ENCODE results near the gene SLC9A3. TPM values are rescaled to one million over a fixed set of nuclear protein-coding genes. Genes with fewer than 3 reads are reported as not detected.

SLC9A3 gene
- total RNA-seq, 4 donors from 2014 or later: 0.29 to 3.9 (median 2.6) TPM

- Histone ChIP-seq H3K4me3 (no peak overlapping the region), H3K4me1 (no peaks in the 10 kb centered on the region), H3K36me3 (no peaks in the 10 kb centered on the region), H3K27ac (no peak overlapping the region), H3K9me3 (peaks cover 0 to 9% of the 10 kb centered on the region in 2 donors), H3K27me3 (no peaks in the 10 kb centered on the region)
- DNase-seq: peak in 1 of 2 donors; percentile 2
- intact Hi-C loops (cut with DNase I; ENCODE audit: low total_unique reads): no loop called here
- TF ChIP-seq CTCF (IDR thresholded peaks at IDR 0.05): no peak
- TF ChIP-seq POLR2A (IDR thresholded peaks at IDR 0.05): no peak
Observed at GRCh38 chr5:455806-456205, 68.4 kb downstream of the SLC9A3 start.

- TF ChIP-seq POLR2A (IDR thresholded peaks at IDR 0.05) (no peak), CTCF (IDR thresholded peaks at IDR 0.05) (no peak)
- peaks cover 0 to 9% of the 10 kb centered on the region in 2 donors for H3K9me3 ChIP-seq
- no peaks in the 10 kb centered on the region for H3K4me1 ChIP-seq
- no peak overlapping the region for H3K27ac ChIP-seq
- intact Hi-C loops (cut with DNase I; ENCODE audit: low total_unique reads): no loop called here
- H3K36me3 ChIP-seq: no peaks in the 10 kb centered on the region
- H3K27me3 ChIP-seq: no peaks in the 10 kb centered on the region
- no peak overlapping the region for H3K4me3 ChIP-seq
- peak in 1 of 2 donors; percentile 3 for DNase-seq
Observed at GRCh38 chr5:454936-455335, 69.3 kb downstream of the SLC9A3 start.

- no peaks in the 10 kb centered on the region for H3K4me1 ChIP-seq
- H3K36me3 ChIP-seq: no peaks in the 10 kb centered on the region
- peaks cover 0 to 9% of the 10 kb centered on the region in 2 donors for H3K9me3 ChIP-seq
- TF ChIP-seq POLR2A (IDR thresholded peaks at IDR 0.05) (no peak), CTCF (IDR thresholded peaks at IDR 0.05) (no peak)
- no peak overlapping the region for H3K4me3 ChIP-seq
- peak in 1 of 2 donors; percentile 6 for DNase-seq
- H3K27ac ChIP-seq: no peak overlapping the region
- no peaks in the 10 kb centered on the region for H3K27me3 ChIP-seq
- intact Hi-C loops (cut with DNase I; ENCODE audit: low total_unique reads): no loop called here
Observed at GRCh38 chr5:453725-454481, 70.3 kb downstream of the SLC9A3 start.

GRCh38 chr5:452978-453710 is 71.1 kb downstream of the SLC9A3 start:
- Histone ChIP-seq H3K27ac (no peak overlapping the region), H3K36me3 (no peaks in the 10 kb centered on the region), H3K4me3 (no peak overlapping the region), H3K4me1 (no peaks in the 10 kb centered on the region), H3K9me3 (peaks cover 0 to 9% of the 10 kb centered on the region in 2 donors), H3K27me3 (no peaks in the 10 kb centered on the region)
- DNase-seq: peak in 1 of 2 donors; percentile 8
- intact Hi-C loops (cut with DNase I; ENCODE audit: low total_unique reads): no loop called here
- TF ChIP-seq CTCF (IDR thresholded peaks at IDR 0.05) (no peak), POLR2A (IDR thresholded peaks at IDR 0.05) (no peak)

Data from uterus (tissue), 4 donors.